HepG2 (cell line): ENCODE results near the gene ABCA3. TPM values are rescaled to one million over a fixed set of nuclear protein-coding genes. Genes with fewer than 3 reads are reported as not detected.

Experiments used
- ATAC-seq: fragments of 200-7000 bp; cut with Tn5 transposase; 3 replicates; pipeline ENCODE4 v1.9.1; 2020; ENCODE audit warnings: mild to moderate bottlenecking, moderate library complexity
- BruUV-seq: library from RNA; stranded (reverse); fragments of 400-500 nt; replicated peaks from 2 replicates; lab custom pipeline; 2021; lab: Mats Ljungman, UMichigan
- CTCF ChIA-PET: fragments of 300-600 bp; formaldehyde crosslinking; extraction: SDS; loops from one replicate; lab custom pipeline; 2021; ENCODE audit warnings: low total read pairs, inconsistent platforms, low intra/inter-chr PET ratio; lab: Yijun Ruan, JAX
- POLR2A ChIA-PET: fragments of 350-600 bp; sonication (Branson Sonifier 250); formaldehyde crosslinking; loops from one replicate; lab custom pipeline; 2020; ENCODE audit warnings: antibody characterized with exemption, inconsistent platforms; lab: Yijun Ruan, JAX
- DNase-seq: peaks from one replicate; pipeline ENCODE4 v3.0.0-alpha.2; 2015; ENCODE audit warnings: low spot score
- FAIRE-seq: peaks from 3 replicates; lab custom pipeline; 2011; peaks lifted over from hg19 to GRCh38; lab: Jason Lieb, UNC
- H2AFZ ChIP-seq: one replicate; pipeline ENCODE4 v1.6.1; 2011; ENCODE audit warnings: low read length, inconsistent platforms
- H3K27ac ChIP-seq: fragments of 300-600 bp; 3 replicates; pipeline ENCODE4 v1.8.0; 2011; ENCODE audit warnings: mixed run types, mild to moderate bottlenecking, mixed read lengths, low read length, inconsistent platforms; ENCODE audit not compliant: insufficient read depth; ENCODE audit errors: extremely low read length
- H3K27me3 ChIP-seq, 2 experiments: fragments of 200-600 bp in 1 of 2; 2 replicates in 1 of 2; 3 replicates in 1 of 2; pipeline versions ENCODE4 v1.6.0 to v1.8.0; 2011; ENCODE audit warnings: low read length in 2 of 2, mild to moderate bottlenecking in 2 of 2, moderate library complexity in 2 of 2, inconsistent platforms in 1 of 2; ENCODE audit not compliant: insufficient read depth in 2 of 2, control insufficient read depth in 1 of 2
- H3K36me3 ChIP-seq, 2 experiments: fragments of 200-600 bp in 1 of 2; replicated peaks in 1 of 2; 2 replicates in 1 of 2; 3 replicates in 1 of 2; pipeline versions ENCODE4 v1.5.1 to v1.8.0; 2011; ENCODE audit warnings: low read length in 2 of 2, inconsistent platforms in 1 of 2; ENCODE audit not compliant: insufficient read depth in 2 of 2, control insufficient read depth in 1 of 2
- H3K4me1 ChIP-seq: 2 replicates; pipeline ENCODE4 v1.5.1; 2012; ENCODE audit warnings: low read length, inconsistent platforms; ENCODE audit not compliant: insufficient read depth
- H3K4me2 ChIP-seq: 2 replicates; pipeline ENCODE4 v1.6.0; 2011; ENCODE audit warnings: low read depth, low read length, inconsistent platforms
- H3K4me3 ChIP-seq, 3 experiments: fragments of 200-600 bp in 1 of 3; sonication (generic), shearing (Covaris generic) in 1 of 3; replicated peaks in 1 of 3; 2 replicates each; pipeline ENCODE4 v1.5.1; 2011 to 2016; ENCODE audit warnings: low read length in 3 of 3, inconsistent platforms in 2 of 3, low read depth in 2 of 3, mild to moderate bottlenecking in 2 of 3, control low read depth in 1 of 3, mixed read lengths in 1 of 3; ENCODE audit not compliant: insufficient read depth in 1 of 3
- H3K79me2 ChIP-seq: one replicate; pipeline ENCODE4 v1.6.1; 2011; ENCODE audit warnings: low read length, inconsistent platforms; ENCODE audit not compliant: insufficient read depth
- H3K9ac ChIP-seq: 2 replicates; pipeline ENCODE4 v1.6.0; 2011; ENCODE audit warnings: mild to moderate bottlenecking, low read depth, low read length, inconsistent platforms; ENCODE audit not compliant: insufficient read depth
- H3K9me3 ChIP-seq: 2 replicates; pipeline ENCODE4 v1.5.1; 2012; ENCODE audit warnings: mild to moderate bottlenecking, low read length
- H4K20me1 ChIP-seq: 2 replicates; pipeline ENCODE4 v1.6.0; 2011; ENCODE audit warnings: inconsistent platforms, mild to moderate bottlenecking, low read length, moderate library complexity; ENCODE audit not compliant: insufficient read depth
- KLF15 ChIP-seq: sonication (generic); formaldehyde crosslinking; IDR thresholded peaks from 2 replicates; pipeline ENCODE4 v1.8.1; 2023; ENCODE audit warnings: borderline replicate concordance, mild to moderate bottlenecking, inconsistent platforms, missing genetic modification reagents, mixed read lengths
- MTF2 ChIP-seq: sonication (generic); formaldehyde crosslinking; IDR thresholded peaks from 2 replicates; pipeline ENCODE4 v1.5.0; 2020; ENCODE audit warnings: missing genetic modification reagents, borderline replicate concordance
- NFYB ChIP-seq: sonication (generic); formaldehyde crosslinking; IDR thresholded peaks from 2 replicates; pipeline ENCODE4 v1.4.0; 2020; ENCODE audit warnings: missing genetic modification reagents
- RNF2 ChIP-seq: fragments of 450-650 bp; conservative IDR thresholded peaks from 2 replicates; pipeline ENCODE4 v1.6.1; 2016; ENCODE audit warnings: low read depth
- ZNF180 ChIP-seq: sonication (generic); formaldehyde crosslinking; IDR thresholded peaks from 2 replicates; pipeline ENCODE4 v1.4.0; 2020; ENCODE audit warnings: low read depth, missing genetic modification reagents, borderline replicate concordance
- ZNF333 ChIP-seq: sonication (generic); formaldehyde crosslinking; IDR thresholded peaks from 2 replicates; pipeline ENCODE4 v1.4.0; 2020; ENCODE audit warnings: mild to moderate bottlenecking, missing genetic modification reagents, borderline replicate concordance
- ZNF546 ChIP-seq: sonication (generic); formaldehyde crosslinking; conservative IDR thresholded peaks from 2 replicates; pipeline ENCODE4 v1.8.1; 2023; ENCODE audit warnings: mild to moderate bottlenecking, missing genetic modification reagents
- ZSCAN31 ChIP-seq: sonication (generic); formaldehyde crosslinking; IDR thresholded peaks from 2 replicates; pipeline ENCODE4 v1.5.0; 2020; ENCODE audit warnings: low read depth, mild to moderate bottlenecking, missing genetic modification reagents
- WGBS: methylation state at CpG from one replicate; pipeline ENCODE4 v1.1.6; 2017; ENCODE audit warnings: low lambda C conversion rate; 5-methylcytosine and 5-hydroxymethylcytosine counted together
- in situ Hi-C: cut with HindIII; loops from 2 replicates; pipeline ENCODE4 v1.10.0; 2017; ENCODE audit warnings: low pct_unique_long_range_greater_than_20kb; ENCODE audit not compliant: extremely low pct_ligation_motif_present
- intact Hi-C: fragments of 100-400 bp; cut with micrococcal nuclease; formaldehyde crosslinking; loops from one replicate; pipeline ENCODE4 v1.10.0; 2022; ENCODE audit not compliant: unreplicated experiment
- polyA plus RNA-seq, 8 experiments: library from polyadenylated mRNA; depleted of rRNA in 3 of 8; stranded (reverse) in 7 of 8; unstranded in 1 of 8; fragments of >200 nt; fragmentation: Illumina TruSeq in 4 of 8; extraction: Trizol in 4 of 8; gene quantifications; 2 replicates each; pipeline versions ENCODE4 v1.2.1 to v1.2.3, GENCODE V29; 2011 to 2016; ENCODE audit warnings: low read depth in 4 of 8, missing spikeins in 1 of 8, mixed read lengths in 1 of 8; ENCODE audit not compliant: insufficient read depth in 1 of 8
- total RNA-seq, 5 experiments: library from RNA; depleted of rRNA; stranded (reverse); fragments of >200 nt; fragmentation: Illumina TruSeq; extraction: Trizol; gene quantifications; 2 replicates each; pipeline ENCODE4 v1.2.3, GENCODE V29; 2016; ENCODE audit warnings: low read depth in 1 of 5
- TF ChIP-seq, protein P1 (sequence below): sonication (generic); formaldehyde crosslinking; IDR thresholded peaks from 2 replicates; pipeline ENCODE4 v1.4.0; 2020; ENCODE audit warnings: low read depth, mild to moderate bottlenecking, missing genetic modification reagents
- TF ChIP-seq, protein P2 (sequence below): IDR thresholded peaks from 2 replicates; pipeline ENCODE4 v1.6.1; 2012; ENCODE audit warnings: inconsistent platforms
- TF ChIP-seq, protein P3 (sequence below): IDR thresholded peaks from 2 replicates; pipeline ENCODE4 v1.6.1; 2016; ENCODE audit warnings: mild to moderate bottlenecking

Gene ABCA3
- total and polyA plus RNA-seq, 2 of the 13 experiments (the other 11 are each of a cell fraction or from before 2014, with no cell fraction given): 0.60 to 1.5 TPM

DNA sequence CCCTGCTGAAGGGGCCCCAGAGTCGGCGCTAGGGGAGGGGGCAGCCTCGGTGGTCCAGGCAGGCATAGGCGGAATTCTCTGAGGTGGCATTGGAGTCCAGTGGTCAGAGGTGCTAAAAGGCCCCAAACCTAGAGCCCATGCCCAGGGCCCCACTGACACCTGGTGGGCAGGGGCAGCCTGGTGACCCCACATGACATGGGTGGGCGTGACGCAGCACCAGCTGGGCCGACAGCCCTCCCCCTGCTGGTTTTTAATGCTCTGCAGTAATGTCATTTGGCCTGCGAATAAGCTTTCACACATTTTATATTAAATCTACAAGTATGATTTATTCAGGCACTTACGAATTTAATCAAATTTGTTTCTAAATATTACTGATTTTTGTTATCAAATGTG lies 70.5 kb downstream of the ABCA3 start:
- CTCF ChIA-PET: no interaction called here
- DNase-seq (no peak), ATAC-seq (no peak), FAIRE-seq (no peak)
- Histone ChIP-seq H2AFZ (no peak overlapping the region), H3K79me2 (peaks cover 32% of the 10 kb centered on the region), H3K9ac (no peak overlapping the region), H3K9me3 (no peaks in the 10 kb centered on the region), H4K20me1 (peaks cover 22% of the 10 kb centered on the region), H3K27me3 (no peaks in the 10 kb centered on the region), H3K4me1 (peaks cover 29% of the 10 kb centered on the region), H3K27ac (no peak overlapping the region), H3K36me3 (peaks cover 0 to 2% of the 10 kb centered on the region in 2 experiments; a peak in 1 of 5 replicates), H3K4me3 (no peak overlapping the region; a peak in 1 of 6 replicates), H3K4me2 (no peak overlapping the region)
- BruUV-seq: no TSS peak
- 91% methylated on average over 6 of the region's 9 CpGs for WGBS
- in situ Hi-C loops: no loop called here
- intact Hi-C loops: no loop called here
- no peak for TF ChIP-seq MTF2 (CRISPR knock-in tag)
- no peak for TF ChIP-seq RNF2
- TF ChIP-seq, protein P1, sequence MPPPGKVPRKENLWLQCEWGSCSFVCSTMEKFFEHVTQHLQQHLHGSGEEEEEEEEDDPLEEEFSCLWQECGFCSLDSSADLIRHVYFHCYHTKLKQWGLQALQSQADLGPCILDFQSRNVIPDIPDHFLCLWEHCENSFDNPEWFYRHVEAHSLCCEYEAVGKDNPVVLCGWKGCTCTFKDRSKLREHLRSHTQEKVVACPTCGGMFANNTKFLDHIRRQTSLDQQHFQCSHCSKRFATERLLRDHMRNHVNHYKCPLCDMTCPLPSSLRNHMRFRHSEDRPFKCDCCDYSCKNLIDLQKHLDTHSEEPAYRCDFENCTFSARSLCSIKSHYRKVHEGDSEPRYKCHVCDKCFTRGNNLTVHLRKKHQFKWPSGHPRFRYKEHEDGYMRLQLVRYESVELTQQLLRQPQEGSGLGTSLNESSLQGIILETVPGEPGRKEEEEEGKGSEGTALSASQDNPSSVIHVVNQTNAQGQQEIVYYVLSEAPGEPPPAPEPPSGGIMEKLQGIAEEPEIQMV (CRISPR knock-in tag): no peak
- TF ChIP-seq, protein P2, sequence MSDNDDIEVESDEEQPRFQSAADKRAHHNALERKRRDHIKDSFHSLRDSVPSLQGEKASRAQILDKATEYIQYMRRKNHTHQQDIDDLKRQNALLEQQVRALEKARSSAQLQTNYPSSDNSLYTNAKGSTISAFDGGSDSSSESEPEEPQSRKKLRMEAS: no peak
- no peak for TF ChIP-seq ZNF546
- TF ChIP-seq NFYB (CRISPR knock-in tag): no peak
- no peak for TF ChIP-seq ZNF180 (CRISPR knock-in tag)
- TF ChIP-seq ZNF333 (CRISPR knock-in tag): no peak
- no peak for TF ChIP-seq KLF15
- TF ChIP-seq, protein P3, sequence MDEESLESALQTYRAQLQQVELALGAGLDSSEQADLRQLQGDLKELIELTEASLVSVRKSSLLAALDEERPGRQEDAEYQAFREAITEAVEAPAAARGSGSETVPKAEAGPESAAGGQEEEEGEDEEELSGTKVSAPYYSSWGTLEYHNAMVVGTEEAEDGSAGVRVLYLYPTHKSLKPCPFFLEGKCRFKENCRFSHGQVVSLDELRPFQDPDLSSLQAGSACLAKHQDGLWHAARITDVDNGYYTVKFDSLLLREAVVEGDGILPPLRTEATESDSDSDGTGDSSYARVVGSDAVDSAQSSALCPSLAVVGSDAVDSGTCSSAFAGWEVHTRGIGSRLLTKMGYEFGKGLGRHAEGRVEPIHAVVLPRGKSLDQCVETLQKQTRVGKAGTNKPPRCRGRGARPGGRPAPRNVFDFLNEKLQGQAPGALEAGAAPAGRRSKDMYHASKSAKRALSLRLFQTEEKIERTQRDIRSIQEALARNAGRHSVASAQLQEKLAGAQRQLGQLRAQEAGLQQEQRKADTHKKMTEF (CRISPR knock-in tag): no peak
- TF ChIP-seq ZSCAN31 (CRISPR knock-in tag): no peak
- POLR2A ChIA-PET: interaction anchor here (0.9 to 2.8 kb wide), 2 partner anchors 18 to 55 kb away, joined by 3 to 33 read pairs; partner anchors contain the start of genes ECI1 and PGP
